HG03139 (cell line): ENCODE measurements around the gene LAMA3.

Experiments
- ATAC-seq: cut with Tn5 transposase; IDR thresholded peaks from one replicate; pipeline ENCODE4 v1.9.1; 2021; ENCODE audit not compliant: unreplicated experiment

The LAMA3 gene

DNA sequence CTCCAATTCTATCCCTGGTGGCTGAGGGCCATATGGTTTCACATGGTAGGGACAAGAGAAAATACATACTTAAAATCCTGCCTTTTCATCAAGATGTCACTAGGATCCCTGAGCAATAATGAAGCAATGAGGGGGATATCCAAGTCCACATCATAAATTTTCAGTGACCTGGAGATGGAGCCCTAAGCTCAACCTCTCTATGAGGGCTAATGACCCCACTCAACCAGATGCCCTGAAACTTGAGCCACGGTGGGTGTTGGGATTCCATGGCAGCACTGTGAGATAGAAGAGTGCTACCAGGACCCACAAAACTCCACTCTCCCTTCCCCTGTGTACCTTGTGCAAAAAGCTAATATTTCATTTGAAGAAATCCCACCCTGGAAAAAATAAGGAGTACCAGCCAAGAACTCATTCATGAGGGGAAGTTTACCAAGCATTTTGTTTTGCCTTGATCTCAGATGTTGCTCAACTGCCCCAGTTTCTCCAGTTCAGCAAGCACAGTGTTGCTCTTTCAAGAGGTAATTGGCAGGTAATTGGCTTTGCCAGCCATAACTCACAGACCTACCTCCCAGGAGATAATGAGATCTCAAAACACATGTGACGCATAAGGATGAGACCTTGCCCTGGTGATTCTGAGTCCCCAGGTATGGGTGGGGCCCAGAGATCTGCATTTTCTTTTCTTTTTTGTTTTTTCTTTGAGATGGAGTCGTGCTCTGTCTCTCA lies 274.4 kb downstream of the LAMA3 start:
- no peak for ATAC-seq

DNA sequence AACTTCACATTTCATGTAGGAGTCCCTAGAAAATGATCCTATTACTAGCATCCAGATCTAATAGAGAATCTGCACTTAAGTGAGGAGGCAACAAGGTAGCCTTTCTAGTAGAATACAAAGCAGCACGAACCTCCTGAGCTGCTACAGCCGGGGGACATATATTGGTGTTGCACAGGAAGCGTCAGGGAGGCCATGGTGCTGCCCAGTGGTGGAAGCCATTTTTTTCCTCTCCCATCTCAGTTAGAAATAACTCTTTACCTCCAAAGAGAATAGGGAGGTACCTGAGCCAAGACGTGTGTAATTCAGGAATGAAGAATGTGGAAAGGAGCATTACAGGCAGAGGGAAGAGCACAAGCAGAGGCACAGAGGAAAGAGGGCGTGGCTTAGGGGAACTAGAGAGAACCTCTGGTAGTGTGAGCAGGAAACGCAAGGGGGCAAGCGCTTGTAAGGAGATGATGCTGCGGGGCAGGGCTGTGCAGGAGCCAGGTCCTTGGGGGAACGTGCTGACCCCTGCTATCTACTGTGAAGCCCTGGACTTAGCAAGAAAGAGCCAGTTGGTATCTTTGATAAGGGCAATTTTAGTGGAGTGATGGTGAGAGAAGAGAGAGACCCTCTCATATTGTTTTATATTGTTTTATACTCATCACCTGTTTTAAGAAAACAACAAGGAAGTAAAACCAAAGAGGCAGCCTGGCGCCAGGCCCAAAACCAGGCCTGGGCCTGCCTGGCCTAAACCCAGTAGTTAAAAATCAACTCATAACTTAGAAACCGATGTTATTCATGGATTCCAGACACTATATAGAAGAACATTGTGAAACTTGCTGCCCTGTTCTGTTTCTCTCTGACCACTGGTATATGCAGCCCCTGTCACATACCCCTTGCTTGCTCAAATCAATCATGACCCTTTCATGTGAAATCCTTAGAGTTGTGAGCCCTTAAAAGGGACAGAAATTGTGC lies 275.3 kb downstream of the LAMA3 start:
- ATAC-seq: no peak

GRCh38 chr18:23966909-23967308 lies 277.7 kb downstream of the LAMA3 start:
- no peak for ATAC-seq

- ATAC-seq: peak; percentile 46
Measured at GRCh38 chr18:23967321-23968089, 278.3 kb downstream of the LAMA3 start.

- no peak for ATAC-seq
Measured at GRCh38 chr18:23968638-23969604, 279.7 kb downstream of the LAMA3 start.

GRCh38 chr18:23969664-23970063 lies 280.4 kb downstream of the LAMA3 start:
- no peak for ATAC-seq

GRCh38 chr18:23970161-23971096 lies 281.2 kb downstream of the LAMA3 start:
- no peak for ATAC-seq

GRCh38 chr18:23971097-23971440 lies 281.8 kb downstream of the LAMA3 start:
- ATAC-seq: no peak

GRCh38 chr18:23971666-23972230 lies 282.5 kb downstream of the LAMA3 start:
- ATAC-seq: no peak

GRCh38 chr18:23972453-23972852 lies 283.2 kb downstream of the LAMA3 start:
- no peak for ATAC-seq

- ATAC-seq: no peak
Measured at GRCh38 chr18:23977103-23977502, 287.9 kb downstream of the LAMA3 start.

- ATAC-seq: no peak
Measured at GRCh38 chr18:23977719-23978483, 288.6 kb downstream of the LAMA3 start.

- ATAC-seq: peak; percentile 77
Measured at GRCh38 chr18:23981369-23981980, 292.2 kb downstream of the LAMA3 start.

GRCh38 chr18:23982155-23983079 lies 293.2 kb downstream of the LAMA3 start:
- ATAC-seq: no peak

DNA sequence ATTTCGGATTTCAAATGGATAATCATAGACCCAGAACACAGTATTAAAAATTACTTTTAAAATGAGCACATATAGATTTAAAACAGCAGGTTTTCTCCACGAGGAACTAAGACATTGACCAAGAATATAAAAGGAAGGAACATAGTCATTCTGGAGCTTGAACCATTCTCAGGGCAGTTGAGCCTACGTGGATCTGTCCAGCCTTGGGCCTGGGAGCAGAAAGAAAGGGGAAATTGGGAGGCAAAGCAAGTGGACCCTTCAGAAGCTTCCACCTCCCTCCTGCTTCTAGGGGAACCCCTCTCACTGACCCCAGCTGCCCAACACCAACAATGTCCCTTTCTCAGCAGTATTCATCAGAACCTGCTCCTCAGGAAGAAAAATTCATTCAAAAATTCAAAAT lies 293.9 kb downstream of the LAMA3 start:
- ATAC-seq: no peak

GRCh38 chr18:23986600-23987359 lies 297.5 kb downstream of the LAMA3 start:
- ATAC-seq: no peak
